Omental fat pad (tissue), 4 donors: ENCODE results near the gene BRSK1. TPM values are rescaled to one million over a fixed set of nuclear protein-coding genes. Genes with fewer than 3 reads are reported as not detected.
"Not testable (repeated sequence)": the region's sequence is repeated elsewhere in the genome, so short reads cannot be mapped to it uniquely, and the experiment has no call there.

Experiments used
- ATAC-seq: fragments of 150-250 bp; one replicate; pipeline ENCODE4 v1.9.1; 2016; ENCODE audit warnings: mild to moderate bottlenecking, moderate library complexity; ENCODE audit not compliant: low FRiP score
- DNase-seq: peaks from one replicate; pipeline ENCODE4 v3.0.0-alpha.2; 2019; ENCODE audit warnings: low spot score
- total RNA-seq, 4 donors: library from RNA; depleted of rRNA; stranded (reverse); fragments of >200 nt; gene quantifications; one replicate each; pipeline ENCODE4 v1.1.0, GENCODE V29; 2016
- TF ChIP-seq, protein P1 (sequence below), 3 donors: fragments of 450-650 bp; IDR thresholded peaks; one replicate each; pipeline ENCODE4 v1.5.1; 2016 to 2017; ENCODE audit warnings: antibody characterized with exemption in 3 of 3, mild to moderate bottlenecking in 3 of 3, moderate library complexity in 2 of 3

Gene BRSK1
- total RNA-seq, 4 donors from 2014 or later = 0.19 to 2.1 TPM; not detected in 2

- ATAC-seq = no peak
- TF ChIP-seq, protein P1, sequence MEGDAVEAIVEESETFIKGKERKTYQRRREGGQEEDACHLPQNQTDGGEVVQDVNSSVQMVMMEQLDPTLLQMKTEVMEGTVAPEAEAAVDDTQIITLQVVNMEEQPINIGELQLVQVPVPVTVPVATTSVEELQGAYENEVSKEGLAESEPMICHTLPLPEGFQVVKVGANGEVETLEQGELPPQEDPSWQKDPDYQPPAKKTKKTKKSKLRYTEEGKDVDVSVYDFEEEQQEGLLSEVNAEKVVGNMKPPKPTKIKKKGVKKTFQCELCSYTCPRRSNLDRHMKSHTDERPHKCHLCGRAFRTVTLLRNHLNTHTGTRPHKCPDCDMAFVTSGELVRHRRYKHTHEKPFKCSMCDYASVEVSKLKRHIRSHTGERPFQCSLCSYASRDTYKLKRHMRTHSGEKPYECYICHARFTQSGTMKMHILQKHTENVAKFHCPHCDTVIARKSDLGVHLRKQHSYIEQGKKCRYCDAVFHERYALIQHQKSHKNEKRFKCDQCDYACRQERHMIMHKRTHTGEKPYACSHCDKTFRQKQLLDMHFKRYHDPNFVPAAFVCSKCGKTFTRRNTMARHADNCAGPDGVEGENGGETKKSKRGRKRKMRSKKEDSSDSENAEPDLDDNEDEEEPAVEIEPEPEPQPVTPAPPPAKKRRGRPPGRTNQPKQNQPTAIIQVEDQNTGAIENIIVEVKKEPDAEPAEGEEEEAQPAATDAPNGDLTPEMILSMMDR (IDR thresholded peaks at IDR 0.05) = no peak
- no peak for DNase-seq
Measured at GRCh38 chr19:55321466-55322137, 37.8 kb downstream of the BRSK1 start.

- DNase-seq (no peak), ATAC-seq (no peak)
- TF ChIP-seq, protein P1 (IDR thresholded peaks at IDR 0.05) = no peak
Measured at GRCh38 chr19:55322204-55322885, 38.5 kb downstream of the BRSK1 start.

DNA sequence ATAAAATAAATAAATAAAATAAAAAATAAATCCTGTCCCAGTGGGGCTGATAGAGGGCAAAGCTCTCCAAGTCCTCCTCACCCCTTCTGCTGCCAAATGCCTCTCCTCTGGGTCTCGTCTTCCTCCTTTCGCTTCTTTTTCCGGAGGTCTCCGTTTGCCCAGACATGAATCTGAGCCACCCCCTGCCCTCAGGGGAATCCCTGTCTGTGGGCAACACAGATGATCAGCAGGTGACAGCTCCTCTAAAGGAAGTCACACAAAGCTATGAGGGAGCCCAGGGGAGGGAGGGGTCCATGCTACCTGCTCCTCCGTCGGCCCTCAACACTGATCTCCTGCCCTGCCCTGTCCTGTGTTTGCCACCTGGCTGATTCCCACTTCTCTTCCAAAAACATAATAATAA lies 40.9 kb downstream of the BRSK1 start:
- ATAC-seq (no peak), DNase-seq (no peak)
- TF ChIP-seq, protein P1 (IDR thresholded peaks at IDR 0.05) = no peak

- TF ChIP-seq, protein P1 (IDR thresholded peaks at IDR 0.05) = no peak
- ATAC-seq (no peak), DNase-seq (no peak)
Measured at GRCh38 chr19:55325172-55325571, 41.4 kb downstream of the BRSK1 start, which contains the start of gene TMEM150B. TSS of gene TMEM150B (minus strand) at chr19:55325341. CDS start at chr19:55321036, 4,305 bp downstream.

GRCh38 chr19:55328774-55329318 lies 45.0 kb downstream of the BRSK1 start:
- not testable (repeated sequence) for DNase-seq, ATAC-seq

- DNase-seq, ATAC-seq: not testable (repeated sequence)
Measured at GRCh38 chr19:55329791-55330190, 46.0 kb downstream of the BRSK1 start.

DNA sequence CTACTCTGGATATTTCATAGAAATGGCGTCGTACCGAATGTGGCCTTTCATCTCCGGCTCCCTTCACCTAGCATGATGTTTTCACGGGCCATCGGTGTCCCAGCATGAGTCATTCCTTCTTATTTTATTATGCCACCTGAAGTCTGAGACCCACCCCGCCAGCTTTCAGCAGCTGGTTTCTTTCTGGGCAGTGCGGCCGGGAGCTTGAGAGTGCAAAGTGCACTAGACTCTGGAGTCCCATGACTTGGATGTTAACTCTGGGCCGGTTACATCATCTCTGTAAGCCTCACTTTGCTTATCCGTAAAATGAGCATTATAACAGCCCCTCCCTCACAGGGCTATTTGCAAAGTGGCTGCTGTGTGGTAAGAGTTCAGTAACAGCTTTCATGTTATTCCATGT lies 50.1 kb downstream of the BRSK1 start:
- DNase-seq = no peak
- ATAC-seq = no peak
- TF ChIP-seq, protein P1 (IDR thresholded peaks at IDR 0.05) = no peak

DNA sequence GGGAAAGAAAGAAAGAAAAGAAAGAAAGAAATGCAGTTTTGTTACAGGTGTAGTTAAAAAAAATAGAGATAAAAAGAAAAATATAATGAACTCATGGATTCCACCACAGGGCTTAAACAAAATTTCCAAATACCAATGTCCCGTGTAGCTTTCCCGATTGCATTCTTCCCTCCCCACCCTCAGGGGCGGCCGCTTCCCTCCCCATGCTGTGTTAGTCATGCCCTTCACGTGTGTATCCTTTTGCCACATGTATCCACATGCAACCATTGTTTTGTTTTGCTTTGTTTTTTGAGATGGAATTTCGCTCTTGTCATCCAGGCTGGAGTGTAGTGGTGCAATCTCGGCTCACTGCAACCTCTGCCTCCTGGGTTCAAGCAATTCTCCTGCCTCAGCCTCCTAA lies 52.3 kb downstream of the BRSK1 start:
- TF ChIP-seq, protein P1 (IDR thresholded peaks at IDR 0.05) = no peak
- ATAC-seq = no peak
- no peak for DNase-seq
